GM21528 (cell line): Measurements from ENCODE around the gene PEAR1.

Experiments
- ATAC-seq: cut with Tn5 transposase; IDR thresholded peaks from one replicate; pipeline ENCODE4 v1.9.1; 2021; ENCODE audit warnings: mild to moderate bottlenecking, moderate library complexity; ENCODE audit not compliant: unreplicated experiment, low FRiP score

The PEAR1 gene

DNA sequence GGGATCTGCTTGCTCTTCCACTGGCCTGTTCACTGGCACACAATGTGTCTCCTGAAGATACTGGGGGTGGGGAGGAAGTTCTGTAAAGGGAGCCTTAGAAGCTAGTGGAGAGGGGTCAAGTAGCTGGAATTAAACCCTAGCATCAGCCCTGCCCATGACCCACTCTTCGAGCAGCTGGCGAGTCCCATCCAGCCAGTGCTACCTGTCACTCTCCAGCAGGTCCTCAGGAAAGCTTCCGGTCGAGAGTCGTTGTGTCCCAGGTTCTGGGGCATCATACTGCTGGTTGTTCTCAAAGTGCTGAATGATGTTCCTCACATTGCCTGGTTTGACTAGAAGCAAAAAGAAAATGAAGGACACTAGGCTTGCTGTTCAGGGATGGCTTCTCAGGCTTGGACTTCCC, 57.9 kb downstream of the PEAR1 start:
- ATAC-seq, result no peak

DNA sequence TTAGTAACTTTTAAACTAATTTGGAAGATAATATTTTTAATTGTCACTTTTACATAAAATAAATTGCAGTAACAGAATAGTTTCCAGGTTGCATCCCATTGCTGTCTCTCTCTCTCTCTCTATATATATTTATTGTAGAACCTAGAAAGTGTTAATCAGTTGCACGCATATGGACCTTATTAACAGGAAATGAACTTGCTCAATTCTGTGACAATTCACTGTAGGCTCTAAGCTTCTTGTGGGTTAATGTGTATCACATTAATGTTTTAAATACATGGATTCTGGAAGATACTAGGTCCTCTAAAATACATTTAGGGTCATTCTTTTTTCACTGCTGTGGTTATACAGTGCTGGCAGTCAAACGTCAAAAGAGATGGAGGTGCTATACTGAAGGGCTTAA, 60.1 kb downstream of the PEAR1 start:
- ATAC-seq, result no peak

- no peak for ATAC-seq
These were observed 62.8 kb downstream of the PEAR1 start for GRCh38 chr1:156956333-156956732.

- ATAC-seq, result no peak
These were observed 64.1 kb downstream of the PEAR1 start for GRCh38 chr1:156957634-156958033.

GRCh38 chr1:156958247-156958714, 64.8 kb downstream of the PEAR1 start:
- ATAC-seq, result no peak

DNA sequence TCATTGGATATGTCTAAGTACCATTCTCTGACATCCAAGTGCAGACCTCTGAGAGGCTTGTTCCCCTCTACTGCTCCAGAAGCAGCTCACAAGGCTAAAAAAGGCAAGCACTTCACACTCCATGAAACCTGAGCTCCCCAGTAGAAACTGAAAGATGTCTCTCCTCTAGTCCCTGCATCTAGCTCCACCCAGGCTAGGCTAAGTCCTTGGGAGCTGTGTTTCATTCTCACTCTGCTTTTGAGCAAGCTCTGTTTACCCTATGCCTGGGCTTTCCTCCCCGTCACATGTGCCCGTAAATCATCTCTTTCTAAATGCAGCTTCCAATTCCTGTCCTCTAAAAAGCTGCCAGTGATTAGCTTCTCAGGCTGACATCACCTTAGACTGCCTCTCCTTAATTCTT, 65.9 kb downstream of the PEAR1 start:
- ATAC-seq, result no peak

DNA sequence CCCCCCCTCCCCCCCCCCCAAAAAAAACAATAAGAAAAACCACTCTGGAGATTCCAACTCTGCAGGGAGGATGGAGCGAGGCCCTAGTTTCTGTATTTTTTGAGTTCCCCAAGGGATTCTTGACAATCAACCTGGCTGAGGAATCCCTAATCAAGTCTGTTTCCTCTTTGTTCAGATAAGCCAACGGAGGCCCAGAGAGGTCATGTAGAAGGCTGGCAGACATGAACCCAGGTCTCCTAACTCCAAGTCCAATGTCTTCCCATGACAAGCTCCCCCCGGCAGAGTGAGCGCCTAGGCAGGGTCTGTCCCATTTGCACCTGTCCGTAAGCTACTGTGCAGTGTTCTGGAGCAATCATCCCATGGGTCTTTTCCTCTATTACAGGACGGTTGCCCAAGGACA, 66.4 kb downstream of the PEAR1 start:
- ATAC-seq, result no peak

GRCh38 chr1:156961709-156962108, 68.2 kb downstream of the PEAR1 start:
- ATAC-seq, result no peak

DNA sequence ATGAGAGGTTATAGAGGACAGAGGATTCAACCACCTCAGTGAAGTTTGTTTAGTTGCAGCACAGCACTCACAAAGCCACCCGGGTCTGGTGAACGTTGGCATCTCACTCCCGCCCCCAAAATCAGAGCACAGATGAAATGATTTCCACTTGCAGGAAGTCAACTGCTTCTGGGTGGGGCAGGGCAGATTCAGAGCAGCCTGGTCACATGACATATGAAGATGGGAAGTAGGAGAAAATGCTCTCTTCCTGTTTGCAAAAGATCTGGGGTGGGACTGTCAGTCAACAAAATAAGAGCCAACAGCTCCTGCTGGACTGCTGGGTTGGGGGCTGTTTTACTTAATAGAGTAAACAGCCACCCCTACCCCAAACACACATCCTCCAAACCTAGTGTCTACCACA, 70.1 kb downstream of the PEAR1 start:
- no peak for ATAC-seq

DNA sequence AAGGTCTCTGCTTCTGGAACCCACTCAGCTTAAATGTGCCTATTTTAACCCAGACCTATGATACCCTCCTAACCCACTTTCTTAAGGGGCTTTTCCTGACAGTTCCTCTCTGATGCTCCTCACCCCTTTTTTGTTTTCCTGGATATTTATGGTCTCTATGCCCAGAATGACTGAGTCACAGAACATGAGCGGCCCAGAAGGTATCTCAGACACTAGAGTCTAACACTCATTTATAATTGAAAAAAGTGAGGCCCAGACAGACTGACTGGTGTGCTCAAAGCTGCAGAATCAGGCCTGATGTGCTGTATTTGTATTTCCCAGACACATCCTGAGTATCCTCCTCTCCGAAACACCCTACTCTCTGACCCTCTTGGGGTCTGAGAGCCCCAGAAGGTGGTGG, 70.9 kb downstream of the PEAR1 start:
- ATAC-seq, result no peak
